Naive B cell (primary cell): ENCODE measurements around the gene ZDHHC24. TPM values are rescaled to one million over a fixed set of nuclear protein-coding genes. Genes with fewer than 3 reads are reported as not detected.
"Not testable (repeated sequence)": the region's sequence is repeated elsewhere in the genome, so short reads cannot be mapped to it uniquely, and the experiment has no call there.

Source experiments
- ATAC-seq, 2 donors: fragments of 150-1000 bp; cut with Tn5 transposase; 2 replicates each; pipeline ENCODE4 v1.10.0; 2021; ENCODE audit warnings: low read depth in 2 of 2, mild to moderate bottlenecking in 2 of 2, moderate library complexity in 2 of 2
- DNase-seq: peaks from one replicate; pipeline ENCODE4 v3.0.0; 2022
- H3K27ac Mint-ChIP-seq, 6 donors: one replicate each; pipeline ENCODE4 v1.8.0; 2020 to 2022; ENCODE audit warnings: mild to moderate bottlenecking in 6 of 6, mixed read lengths in 6 of 6, moderate library complexity in 5 of 6, inconsistent platforms in 2 of 6
- H3K27me3 Mint-ChIP-seq, 3 donors: one replicate each; pipeline ENCODE4 v1.8.0; 2021 to 2022; ENCODE audit warnings: mixed read lengths in 3 of 3, mild to moderate bottlenecking in 1 of 3
- H3K36me3 Mint-ChIP-seq, 2 donors: one replicate each; pipeline ENCODE4 v1.8.0; 2020 to 2022; ENCODE audit warnings: mixed read lengths in 2 of 2, inconsistent platforms in 1 of 2, mild to moderate bottlenecking in 1 of 2
- H3K4me1 Mint-ChIP-seq, 3 donors: one replicate each; pipeline ENCODE4 v1.8.0; 2020 to 2022; ENCODE audit warnings: mixed read lengths in 3 of 3, inconsistent platforms in 1 of 3, mild to moderate bottlenecking in 1 of 3, moderate library complexity in 1 of 3
- H3K4me3 Mint-ChIP-seq, 8 donors: one replicate each; pipeline ENCODE4 v1.8.0; 2020 to 2022; ENCODE audit warnings: mild to moderate bottlenecking in 8 of 8, mixed read lengths in 8 of 8, moderate library complexity in 8 of 8, inconsistent platforms in 2 of 8
- H3K9me3 Mint-ChIP-seq, 7 donors: one replicate each; pipeline ENCODE4 v1.8.0; 2020 to 2022; ENCODE audit warnings: mixed read lengths in 7 of 7, mild to moderate bottlenecking in 5 of 7, inconsistent platforms in 2 of 7, moderate library complexity in 1 of 7
- polyA plus RNA-seq, 6 donors: library from polyadenylated mRNA; unstranded; fragments of 300-500 nt; fragmentation: Illumina TruSeq; gene quantifications; one replicate each; pipeline ENCODE4 v1.2.3, GENCODE V29; 2021; ENCODE audit warnings: low read depth in 6 of 6

Gene ZDHHC24, protein sequence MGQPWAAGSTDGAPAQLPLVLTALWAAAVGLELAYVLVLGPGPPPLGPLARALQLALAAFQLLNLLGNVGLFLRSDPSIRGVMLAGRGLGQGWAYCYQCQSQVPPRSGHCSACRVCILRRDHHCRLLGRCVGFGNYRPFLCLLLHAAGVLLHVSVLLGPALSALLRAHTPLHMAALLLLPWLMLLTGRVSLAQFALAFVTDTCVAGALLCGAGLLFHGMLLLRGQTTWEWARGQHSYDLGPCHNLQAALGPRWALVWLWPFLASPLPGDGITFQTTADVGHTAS
- 10 to 100 TPM; 12.3 to 19.3 (median 17.0) TPM for polyA plus RNA-seq

DNA sequence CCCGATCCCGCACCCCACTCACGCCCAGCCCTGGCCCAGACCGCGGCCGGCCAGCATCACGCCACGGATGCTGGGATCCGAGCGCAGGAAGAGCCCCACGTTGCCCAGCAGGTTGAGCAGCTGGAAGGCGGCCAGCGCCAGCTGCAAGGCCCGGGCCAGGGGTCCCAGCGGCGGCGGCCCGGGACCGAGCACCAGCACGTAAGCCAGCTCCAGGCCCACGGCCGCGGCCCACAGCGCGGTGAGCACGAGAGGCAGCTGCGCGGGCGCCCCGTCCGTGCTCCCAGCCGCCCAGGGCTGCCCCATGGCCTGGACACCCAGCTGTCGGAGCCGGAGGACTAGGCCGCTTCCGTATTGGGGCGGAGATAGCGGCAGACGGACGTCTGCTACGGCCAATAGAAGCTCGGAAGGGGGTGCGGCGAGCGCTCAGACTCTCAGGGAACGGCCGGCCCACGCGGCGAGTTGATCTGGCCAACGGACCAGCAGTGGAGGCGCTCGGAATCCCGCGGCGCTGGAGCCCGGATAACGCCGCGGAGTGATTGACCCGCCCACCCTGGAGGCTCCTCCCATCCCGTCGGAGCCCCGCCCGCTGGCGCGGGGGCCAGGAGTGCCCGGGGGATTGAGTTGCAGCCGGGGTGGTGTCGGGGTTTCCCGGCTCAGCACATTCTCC is at the start of gene ZDHHC24:
Gene ZDHHC24 (minus strand): TSS at position 348 of the 667 bp plus-strand sequence. CDS start 45 bp downstream, at position 303.
- H3K4me1 Mint-ChIP-seq, result peaks cover 33 to 50% (median 42%) of the 10 kb centered on the region in 3 donors

DNA sequence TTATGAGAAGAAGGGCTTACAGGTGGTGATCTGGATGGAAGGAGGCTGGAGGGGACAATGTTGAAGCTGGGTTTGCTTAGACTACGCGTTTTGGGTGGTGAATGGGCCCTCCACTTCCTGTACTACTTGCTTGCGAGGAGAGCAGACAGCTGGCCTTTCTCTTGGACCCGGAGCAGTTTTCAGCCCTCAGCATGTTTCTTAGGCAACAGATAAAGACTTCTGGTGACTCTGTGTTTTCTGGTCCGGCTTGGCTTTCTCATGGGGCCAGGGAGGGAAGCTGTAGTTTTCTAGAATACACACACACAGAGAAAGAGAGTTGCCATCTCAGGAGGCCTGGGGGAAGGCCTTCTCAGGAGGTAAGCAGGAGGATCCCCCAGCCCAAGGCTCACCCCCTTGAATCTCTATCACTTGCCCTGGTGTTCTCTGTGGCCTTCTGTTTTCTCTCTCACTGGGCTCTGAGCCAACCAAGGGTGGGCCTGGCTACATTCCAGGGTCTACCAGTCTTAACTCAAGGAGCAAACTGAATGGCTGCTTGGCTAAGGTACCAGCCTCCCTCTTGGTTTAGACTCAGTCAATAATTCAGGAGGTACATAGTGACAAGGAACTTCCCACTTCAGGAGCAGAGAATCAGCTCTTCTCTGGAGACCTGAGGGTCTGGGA is 49.5 kb upstream of the ZDHHC24 start:
- peak overlapping the region in 5 of 6 donors; percentile 36 to 93 (median 90) for H3K27ac Mint-ChIP-seq
- H3K27me3 Mint-ChIP-seq, result no peaks in the 10 kb centered on the region
- peaks cover 0 to under 1% of the 10 kb centered on the region in 2 donors for H3K36me3 Mint-ChIP-seq
- H3K9me3 Mint-ChIP-seq, result no peaks in the 10 kb centered on the region
- no peak for DNase-seq
- no peak for ATAC-seq
- peak overlapping the region; percentile 30 to 85 (median 68) for H3K4me3 Mint-ChIP-seq
- H3K4me1 Mint-ChIP-seq, result peaks cover 30 to 57% (median 45%) of the 10 kb centered on the region in 3 donors

More for the DNA sequence above, at the start of gene ZDHHC24:
- peak within 1 kb of the TSS; percentile 66 to 98 (median 88) for H3K27ac Mint-ChIP-seq
- no peaks in the 10 kb centered on the region for H3K9me3 Mint-ChIP-seq
- DNase-seq, result peak; percentile 77
- peaks cover 0 to 8% (median 0%) of the 10 kb centered on the region in 3 donors for H3K27me3 Mint-ChIP-seq
- H3K36me3 Mint-ChIP-seq, result peaks cover 0 to 18% of the 10 kb centered on the region in 2 donors
- peak; percentile 77 to 80 for ATAC-seq
- peak within 1 kb of the TSS; percentile 82 to 94 (median 90) for H3K4me3 Mint-ChIP-seq

DNA sequence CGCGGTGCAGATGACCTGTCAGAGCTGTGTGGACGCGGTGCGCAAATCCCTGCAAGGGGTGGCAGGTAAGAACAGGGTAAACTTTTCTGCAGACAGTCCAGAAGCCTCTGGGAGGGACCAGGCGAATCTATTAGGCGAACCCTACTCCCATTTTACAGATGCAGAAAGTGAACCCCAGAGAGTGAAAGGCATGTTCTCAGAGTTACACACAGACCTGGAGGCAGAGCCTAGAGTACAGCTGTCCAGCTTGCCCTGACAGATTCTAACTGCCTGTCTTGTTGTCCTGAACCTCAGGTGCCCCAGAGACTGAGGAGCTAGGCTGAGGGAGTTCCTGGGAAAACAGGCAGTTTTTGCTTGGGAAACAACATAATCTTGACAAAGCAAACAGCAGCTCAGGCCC is 47.8 kb upstream of the ZDHHC24 start:
- H3K27me3 Mint-ChIP-seq, result no peaks in the 10 kb centered on the region
- ATAC-seq (no peak), DNase-seq (no peak)
- peak overlapping the region in 5 of 6 donors; percentile 96 to 100 (median 99) for H3K27ac Mint-ChIP-seq
- H3K36me3 Mint-ChIP-seq, result no peaks in the 10 kb centered on the region
- peaks cover 26 to 49% (median 37%) of the 10 kb centered on the region in 3 donors for H3K4me1 Mint-ChIP-seq
- H3K9me3 Mint-ChIP-seq, result no peaks in the 10 kb centered on the region
- peak overlapping the region; percentile 87 to 100 (median 99) for H3K4me3 Mint-ChIP-seq

DNA sequence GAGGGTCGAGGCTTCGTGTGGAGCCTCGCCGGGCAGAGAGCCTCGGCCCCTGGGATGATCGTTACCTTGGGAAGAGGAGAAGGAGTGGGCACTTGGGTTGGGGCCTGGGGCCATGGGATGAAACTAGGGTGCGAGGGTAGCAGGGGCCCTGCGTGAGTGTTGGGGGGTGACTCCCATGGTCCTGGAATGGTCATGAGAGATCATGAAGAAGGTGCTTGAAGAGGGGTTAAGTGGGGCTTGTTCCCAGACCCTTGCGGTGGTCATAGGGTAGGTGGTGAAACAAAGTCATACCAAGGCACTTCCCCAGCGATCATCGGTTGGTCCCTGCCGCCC is 47.4 kb upstream of the ZDHHC24 start:
- Mint-ChIP-seq H3K27ac (peak overlapping the region; percentile 96 to 100 (median 100)), H3K4me3 (peak overlapping the region; percentile 87 to 100 (median 99)), H3K9me3 (no peaks in the 10 kb centered on the region), H3K36me3 (no peaks in the 10 kb centered on the region), H3K27me3 (no peaks in the 10 kb centered on the region), H3K4me1 (peaks cover 26 to 49% (median 36%) of the 10 kb centered on the region in 3 donors)
- ATAC-seq (peak in 1 of 2 donors; percentile 2), DNase-seq (no peak)

DNA sequence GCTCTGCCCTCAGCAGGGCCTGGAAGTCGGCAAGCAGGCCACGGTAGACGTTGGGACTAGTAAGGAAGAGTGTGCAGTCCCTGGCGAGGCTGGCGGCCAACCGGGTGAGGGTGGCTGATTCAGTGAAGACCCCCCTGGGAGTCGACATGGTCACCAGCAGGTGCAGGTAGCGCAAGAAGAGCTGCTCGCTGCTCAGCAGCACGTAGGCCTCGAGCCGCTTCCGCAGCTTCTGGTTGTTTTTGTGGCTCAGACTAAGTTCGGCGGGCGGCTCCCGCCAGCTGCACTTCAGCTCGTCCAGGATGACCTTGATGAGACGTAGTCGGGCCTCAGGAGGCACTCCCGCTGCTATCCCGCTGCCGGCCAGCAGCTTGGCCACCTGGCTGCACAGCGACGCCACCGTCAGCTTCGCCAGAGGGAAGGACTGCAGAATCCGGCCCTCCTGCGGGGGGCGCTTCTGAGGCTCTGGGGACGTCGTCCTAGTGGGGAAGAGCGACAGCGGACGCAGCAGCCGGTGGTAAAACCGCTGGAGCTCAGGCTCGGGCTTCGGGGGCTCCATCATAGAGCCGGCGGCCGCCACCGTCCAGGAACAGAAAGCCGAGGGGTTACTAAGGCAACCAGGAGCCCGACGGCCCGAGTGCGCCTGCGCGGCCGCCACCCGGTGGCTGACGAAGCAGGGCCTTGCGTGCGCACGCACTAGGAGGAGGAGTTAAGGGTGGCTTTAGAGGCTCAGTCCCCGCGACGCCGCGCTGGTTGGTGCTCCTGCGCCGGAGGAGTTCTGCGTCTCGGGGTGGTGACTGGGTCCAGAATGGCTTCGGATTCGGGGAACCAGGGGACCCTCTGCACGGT is 46.8 kb upstream of the ZDHHC24 start, which contains the start of the genes CCDC87 and CCS:
Gene CCDC87 (minus strand): TSS at position 607 of the 846 bp plus-strand sequence. CDS start 48 bp downstream, at position 559.
Gene CCS (plus strand): TSS at position 729 of the 846 bp plus-strand sequence. CDS start 77 bp downstream, at position 806.
- Mint-ChIP-seq H3K27me3 (no peaks in the 10 kb centered on the region), H3K4me1 (peaks cover 26 to 49% (median 36%) of the 10 kb centered on the region in 3 donors), H3K27ac (peak within 1 kb of the TSS; percentile 96 to 100 (median 100)), H3K4me3 (peak within 1 kb of the TSS; percentile 87 to 100 (median 99)), H3K9me3 (no peaks in the 10 kb centered on the region), H3K36me3 (no peaks in the 10 kb centered on the region)
- DNase-seq (peak; percentile 97), ATAC-seq (peak; percentile 91 to 93)

DNA sequence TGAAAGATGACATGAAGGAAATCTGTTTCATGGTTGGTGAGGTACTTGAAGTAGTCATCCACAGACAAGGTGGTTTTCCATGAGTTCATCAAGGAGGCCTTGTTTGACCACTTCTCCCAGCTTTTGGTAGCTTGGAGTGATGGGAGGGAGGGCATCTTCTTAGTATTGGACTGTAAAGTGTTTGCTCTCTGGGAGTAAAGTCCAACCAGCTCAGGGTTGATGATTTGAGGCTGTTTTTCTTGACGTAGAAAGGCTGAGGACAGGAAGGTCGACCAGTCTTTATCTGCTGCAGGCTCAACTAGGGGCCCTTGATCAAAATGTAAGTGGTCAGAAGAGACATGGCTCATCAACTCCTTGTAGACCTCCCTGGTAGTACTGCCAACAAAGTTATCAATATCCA is 45.3 kb upstream of the ZDHHC24 start:
- Mint-ChIP-seq H3K4me1 (peaks cover 26 to 40% (median 35%) of the 10 kb centered on the region in 3 donors), H3K4me3 (peak overlapping the region in 4 of 8 donors; percentile 87 to 100 (median 97)), H3K36me3 (no peaks in the 10 kb centered on the region), H3K27me3 (no peaks in the 10 kb centered on the region), H3K9me3 (no peaks in the 10 kb centered on the region), H3K27ac (peak overlapping the region in 2 of 6 donors; percentile 66 to 96)
- ATAC-seq (no peak), DNase-seq (no peak)

DNA sequence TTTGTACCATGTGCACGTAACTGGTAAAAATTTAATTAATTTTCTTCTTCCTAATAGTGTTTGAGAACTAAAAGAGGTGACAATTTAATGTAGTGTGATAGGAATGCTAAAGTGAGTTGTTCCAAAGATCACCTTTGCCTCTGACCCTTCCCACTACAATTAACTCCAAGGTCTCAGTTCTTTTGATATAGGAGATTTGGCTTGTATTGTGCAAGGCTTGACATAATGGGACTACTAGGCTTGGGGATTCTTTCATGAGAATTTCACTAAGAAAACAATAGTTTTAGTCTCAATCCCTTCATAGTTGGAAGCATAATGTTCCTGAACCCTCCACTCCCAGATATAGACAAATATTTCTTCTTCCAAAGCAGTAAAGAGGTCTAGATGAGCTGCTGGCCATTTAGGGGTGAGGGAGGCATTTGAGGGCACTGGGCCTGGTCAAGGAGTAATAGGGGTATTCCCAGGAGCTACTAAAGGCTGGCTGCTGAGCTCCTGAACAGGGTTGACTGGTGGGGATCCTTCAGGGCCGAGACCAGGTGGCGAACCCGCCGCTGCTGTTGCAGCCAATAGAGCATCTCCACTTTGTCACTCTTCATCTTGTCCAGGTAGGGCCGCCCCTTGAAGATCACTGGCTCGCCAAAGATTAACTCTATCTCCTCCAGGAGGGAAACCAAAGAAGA is 44.3 kb upstream of the ZDHHC24 start:
- ATAC-seq, result no peak
- H3K4me3 Mint-ChIP-seq, result peak overlapping the region in 1 of 8 donors; percentile 87
- H3K36me3 Mint-ChIP-seq, result no peaks in the 10 kb centered on the region
- H3K27me3 Mint-ChIP-seq, result no peaks in the 10 kb centered on the region
- H3K9me3 Mint-ChIP-seq, result no peaks in the 10 kb centered on the region
- no peak for DNase-seq
- H3K27ac Mint-ChIP-seq, result peak overlapping the region in 2 of 6 donors; percentile 36 to 72
- H3K4me1 Mint-ChIP-seq, result peaks cover 17 to 33% (median 25%) of the 10 kb centered on the region in 3 donors

DNA sequence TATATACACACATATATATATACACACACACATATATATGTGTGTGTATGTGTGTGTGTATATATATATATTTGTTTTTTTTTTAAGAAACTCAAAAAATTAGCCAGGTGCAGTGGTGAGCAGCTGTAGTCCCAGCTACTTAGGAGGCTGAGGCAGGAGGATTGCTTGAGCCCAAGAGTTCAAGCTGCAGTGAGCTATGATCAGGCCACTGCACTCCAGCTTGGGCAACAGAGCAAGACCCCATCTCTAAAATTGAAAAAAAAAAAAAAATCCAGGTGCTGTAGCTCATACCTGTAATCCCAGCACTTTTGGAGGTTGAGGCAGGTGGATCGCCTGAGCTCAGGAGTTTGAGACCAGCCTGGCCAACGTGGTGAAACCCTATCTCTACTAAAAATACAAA is 43.5 kb upstream of the ZDHHC24 start:
- ATAC-seq, H3K36me3 Mint-ChIP-seq, DNase-seq, H3K4me3 Mint-ChIP-seq, H3K27me3 Mint-ChIP-seq, H3K27ac Mint-ChIP-seq, H3K9me3 Mint-ChIP-seq: not testable (repeated sequence)
- H3K4me1 Mint-ChIP-seq, result peaks cover 12 to 25% (median 17%) of the 10 kb centered on the region in 3 donors

DNA sequence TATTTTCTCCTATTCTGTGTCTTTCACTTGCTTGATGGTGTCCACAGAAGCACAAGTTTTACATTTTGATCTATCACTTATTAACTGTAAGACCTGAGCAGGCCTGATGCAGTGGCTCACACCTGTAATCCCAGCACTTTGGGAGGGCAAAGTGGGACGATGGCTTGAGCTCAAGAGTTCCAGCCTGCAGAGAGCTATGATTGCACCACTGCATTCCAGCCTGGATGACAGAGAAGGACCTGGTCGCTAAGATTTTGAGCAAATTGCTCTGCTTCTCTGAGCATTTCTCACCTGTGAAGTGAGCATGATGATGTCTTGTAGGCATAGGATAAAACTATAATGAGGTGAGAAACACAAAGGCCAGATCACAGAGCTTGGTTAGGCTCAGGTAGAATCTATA is 40.3 kb upstream of the ZDHHC24 start:
- H3K4me1 Mint-ChIP-seq, result no peaks in the 10 kb centered on the region
- DNase-seq (no peak), ATAC-seq (no peak)
- no peak overlapping the region for H3K4me3 Mint-ChIP-seq
- no peak overlapping the region for H3K27ac Mint-ChIP-seq
- H3K27me3 Mint-ChIP-seq, result no peaks in the 10 kb centered on the region
- peaks cover 2 to 11% (median 7%) of the 10 kb centered on the region in 7 donors for H3K9me3 Mint-ChIP-seq
- peaks cover 0 to 8% of the 10 kb centered on the region in 2 donors for H3K36me3 Mint-ChIP-seq

DNA sequence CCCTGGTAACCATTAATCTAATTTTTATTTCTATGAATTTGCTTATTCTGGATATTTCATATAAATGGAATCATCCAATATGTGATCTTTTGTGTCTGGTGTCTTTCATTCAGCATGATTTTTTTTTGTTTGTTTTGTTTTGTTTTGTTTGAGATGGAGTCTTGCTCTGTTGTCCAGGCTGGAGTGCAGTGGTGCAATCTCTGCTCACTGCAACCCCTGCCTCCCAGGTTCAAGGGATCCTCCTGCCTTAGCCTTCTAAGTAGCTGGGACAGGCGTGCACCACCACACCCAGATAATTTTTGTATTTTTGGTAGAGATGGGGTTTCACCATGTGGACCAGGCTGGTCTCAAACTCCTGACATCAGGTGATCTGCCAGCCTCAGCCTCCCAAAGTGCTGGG is 39.6 kb upstream of the ZDHHC24 start:
- ATAC-seq, H3K4me3 Mint-ChIP-seq, H3K4me1 Mint-ChIP-seq, H3K27me3 Mint-ChIP-seq, H3K36me3 Mint-ChIP-seq, DNase-seq: not testable (repeated sequence)
- Mint-ChIP-seq H3K27ac (peak overlapping the region in 1 of 6 donors; percentile 39), H3K9me3 (peaks cover 2 to 11% (median 7%) of the 10 kb centered on the region in 7 donors)

DNA sequence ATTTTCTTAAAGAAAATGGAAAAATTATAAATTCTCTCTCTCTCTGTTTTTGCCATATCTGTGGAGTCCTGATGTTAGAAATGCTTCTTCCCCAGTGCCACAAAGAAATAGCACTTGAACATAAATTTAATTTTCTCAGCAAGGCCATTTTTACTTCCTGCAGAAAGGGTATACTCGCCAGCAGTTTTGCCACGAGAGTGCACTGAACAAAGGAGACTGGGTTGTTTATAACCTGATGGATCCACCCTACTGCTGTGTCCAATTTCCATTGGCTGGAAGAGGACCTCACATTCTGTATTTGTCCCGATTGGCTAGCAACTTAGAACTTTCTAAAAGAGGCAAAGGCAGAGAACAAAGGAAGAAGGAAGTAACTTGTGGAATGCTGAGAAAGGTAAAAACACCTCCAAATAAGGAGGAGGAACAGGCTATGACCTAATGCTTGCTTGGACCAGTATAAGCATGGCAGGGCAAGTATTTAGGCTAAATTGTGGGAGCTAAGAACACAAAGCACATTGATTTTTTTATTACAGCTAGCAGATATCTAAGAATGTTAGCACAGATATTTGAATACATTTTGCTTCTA is 36.8 kb upstream of the ZDHHC24 start:
- ATAC-seq, H3K36me3 Mint-ChIP-seq, H3K4me3 Mint-ChIP-seq, H3K27me3 Mint-ChIP-seq, DNase-seq: not testable (repeated sequence)
- Mint-ChIP-seq H3K27ac (peak overlapping the region in 1 of 6 donors; percentile 33), H3K4me1 (peaks cover 9 to 14% (median 10%) of the 10 kb centered on the region in 3 donors), H3K9me3 (peaks cover 2 to 11% (median 7%) of the 10 kb centered on the region in 7 donors)

DNA sequence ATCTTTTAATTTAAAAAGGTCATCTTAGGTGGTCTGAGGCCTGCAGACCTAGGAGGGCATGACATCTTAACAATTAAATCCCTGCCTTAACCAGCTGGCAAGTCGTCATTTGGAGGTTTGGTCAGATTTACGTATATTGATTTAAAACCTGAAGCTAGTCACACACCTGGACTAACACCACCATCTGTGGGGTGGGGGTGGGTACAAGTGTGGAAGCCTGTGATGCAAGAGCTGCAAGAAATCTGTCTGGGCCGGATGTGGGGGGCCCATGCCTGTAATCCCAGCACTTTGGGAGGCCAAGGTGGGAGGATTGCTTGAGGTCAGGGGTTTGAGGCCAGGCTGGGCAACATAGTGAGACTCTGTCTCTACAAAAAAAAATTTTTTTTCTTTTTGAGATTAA is 35.4 kb upstream of the ZDHHC24 start:
- H3K27me3 Mint-ChIP-seq, result peaks cover 1 to 6% (median 4%) of the 10 kb centered on the region in 3 donors
- H3K4me1 Mint-ChIP-seq, result peaks cover 9 to 14% (median 10%) of the 10 kb centered on the region in 3 donors
- no peak overlapping the region for H3K27ac Mint-ChIP-seq
- H3K9me3 Mint-ChIP-seq, result peaks cover 2 to 11% (median 7%) of the 10 kb centered on the region in 7 donors
- no peak for DNase-seq
- no peak overlapping the region for H3K4me3 Mint-ChIP-seq
- no peak for ATAC-seq
- H3K36me3 Mint-ChIP-seq, result peaks cover 0 to 8% of the 10 kb centered on the region in 2 donors
